ENCODE data around the gene LRRC2.

- no peak for TF ChIP-seq BHLHE40 (IDR thresholded peaks at IDR 0.05; ENCODE audit: low read length)
- TF ChIP-seq TAF1 (CRISPR knock-in tag; IDR thresholded peaks at IDR 0.05), result no peak
- no peak for TF ChIP-seq POLR2A (IDR thresholded peaks at IDR 0.05; ENCODE audit: insufficient read depth in 1 of 2, low read depth in 2 of 2, low read length in 2 of 2)
Measured at GRCh38 chr3:46491089-46492070, 74.7 kb downstream of the LRRC2 start.

Measured in HepG2 (cell line).